ENCODE data around the gene FARP1. TPM values are rescaled to one million over a fixed set of nuclear protein-coding genes. Genes with fewer than 3 reads are reported as not detected.
A peak's percentile ranks its signal among the peaks of the same experiment; 100 is the strongest.

Gene FARP1
- total RNA-seq, 1 donor from 2014 or later = 14.7 TPM

DNA sequence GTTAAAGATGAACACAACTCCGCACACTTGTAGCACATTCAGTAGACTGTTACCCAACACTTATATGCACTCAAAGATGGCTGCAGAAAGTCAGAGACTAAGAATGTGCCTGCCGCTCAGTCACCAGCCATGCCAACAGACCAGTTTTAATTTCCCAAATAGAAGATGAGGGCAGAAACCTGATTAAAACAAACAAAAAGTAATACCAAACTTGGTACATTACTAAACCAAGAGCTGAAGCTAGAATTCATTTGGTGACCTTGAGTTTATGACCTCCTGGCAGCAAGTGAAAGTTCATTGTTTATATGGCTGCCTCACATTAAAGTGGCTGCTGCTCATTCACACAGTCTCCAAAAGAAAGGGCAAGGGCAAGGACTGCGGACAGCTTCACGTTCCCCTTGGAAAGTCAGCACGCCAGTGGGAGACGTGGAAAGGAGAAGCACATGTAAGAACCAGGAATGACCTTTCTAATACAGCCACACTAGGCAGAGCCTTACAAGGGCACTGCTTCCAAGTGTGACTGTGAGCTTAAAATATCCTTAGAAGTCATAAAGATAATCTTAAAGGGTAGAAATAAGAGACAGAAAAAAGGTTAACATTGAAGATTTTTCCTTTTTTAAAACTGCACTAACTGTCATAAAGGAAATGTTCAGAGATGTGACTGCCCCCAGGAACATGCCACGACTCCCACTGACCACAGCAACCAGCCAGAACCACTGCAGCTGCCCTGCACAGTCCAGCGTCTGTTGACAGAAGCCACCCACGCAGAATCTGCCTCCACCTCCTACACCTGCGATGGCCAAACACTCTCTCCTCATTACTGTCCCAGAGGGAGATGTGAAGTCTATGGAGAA is 360.5 kb downstream of the FARP1 start:
- intact Hi-C loops (cut with DNase I) = no loop called here

DNA sequence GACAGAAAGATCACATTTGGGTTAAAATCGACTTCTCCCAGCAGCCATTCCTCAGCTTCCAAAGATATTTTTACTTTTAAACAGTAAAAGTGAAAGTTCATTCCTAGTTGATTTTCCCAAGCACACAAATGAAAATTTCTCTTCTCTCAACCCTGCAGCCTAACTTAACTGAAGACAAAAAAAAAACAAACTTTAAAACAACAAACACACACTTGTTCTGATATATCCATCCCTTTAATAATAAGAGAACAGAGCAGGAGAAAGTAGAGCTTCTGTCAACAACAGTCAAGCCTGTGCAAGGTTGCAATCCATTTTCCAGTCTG is 361.1 kb downstream of the FARP1 start:
- no peak for ATAC-seq
- DNase-seq (ENCODE audit: missing footprints) = no peak
- intact Hi-C loops (cut with DNase I) = no loop called here

More for the DNA sequence above, 360.5 kb downstream of the FARP1 start:
- no peak for DNase-seq (ENCODE audit: missing footprints)
- ATAC-seq = peak; percentile 53

GRCh38 chr13:98504371-98504963 is 361.6 kb downstream of the FARP1 start:
- intact Hi-C loops (cut with DNase I) = no loop called here
- DNase-seq (ENCODE audit: missing footprints) (no peak), ATAC-seq (no peak)

Small RNA genes lying within 50 kb of the gene (microRNA-seq; reads per million reads assigned to microRNA genes)
- gene MIR3170 = not detected

Other genes starting within 250 kb of the FARP1 start
- gene IPO5, start 189.4 kb upstream of the FARP1 start, total RNA-seq = 94.0 TPM
- not detected for gene RNF113B, start 34.2 kb downstream of the FARP1 start, total RNA-seq